Activated CD4-positive, alpha-beta T cell treated with anti-CD3 and anti-CD28 coated beads for 36 hours (primary cell): ENCODE data around the gene ENKD1. TPM values are rescaled to one million over a fixed set of nuclear protein-coding genes. Genes with fewer than 3 reads are reported as not detected.
"Not testable (repeated sequence)": the region's sequence is repeated elsewhere in the genome, so short reads cannot be mapped to it uniquely, and the experiment has no call there.

ENCODE experiments used
- ATAC-seq: fragments of 200-7000 bp; cut with Tn5 transposase; one replicate; pipeline ENCODE4 v1.10.0; 2021; ENCODE audit warnings: mild to moderate bottlenecking, moderate library complexity
- CTCF ChIA-PET: fragments of 350-600 bp; sonication (Branson Sonifier 250); formaldehyde crosslinking; loops from one replicate; lab custom pipeline; 2021; ENCODE audit warnings: antibody characterized with exemption; lab: Charles Lee
- POLR2A ChIA-PET: fragments of 350-600 bp; sonication (Branson Sonifier 250); formaldehyde crosslinking; loops from one replicate; lab custom pipeline; 2021; ENCODE audit warnings: antibody characterized with exemption, inconsistent platforms; lab: Charles Lee
- DNase-seq: peaks from one replicate; pipeline ENCODE4 v3.0.0-alpha.2; 2020
- H3K27ac Mint-ChIP-seq: one replicate; pipeline ENCODE4 v1.8.0; 2021; ENCODE audit warnings: mixed read lengths
- H3K27me3 Mint-ChIP-seq: one replicate; pipeline ENCODE4 v1.8.0; 2021; ENCODE audit warnings: mixed read lengths
- H3K36me3 Mint-ChIP-seq: one replicate; pipeline ENCODE4 v1.8.0; 2021; ENCODE audit warnings: low read depth, mixed read lengths
- H3K4me1 Mint-ChIP-seq: one replicate; pipeline ENCODE4 v1.8.0; 2021; ENCODE audit warnings: mixed read lengths
- H3K4me3 Mint-ChIP-seq: one replicate; pipeline ENCODE4 v1.8.0; 2021; ENCODE audit warnings: mild to moderate bottlenecking, moderate library complexity, mixed read lengths
- H3K9me3 Mint-ChIP-seq: one replicate; pipeline ENCODE4 v1.8.0; 2021; ENCODE audit warnings: low read depth, mixed read lengths
- intact Hi-C, 2 experiments: fragments of 100-400 bp; cut with DNase I in 1 of 2; cut with micrococcal nuclease in 1 of 2; formaldehyde crosslinking; loops; one replicate each; pipeline versions ENCODE4 v1.14.2 to v1.15.1; 2022 to 2024; cut with DNase I, micrococcal nuclease
- total RNA-seq, 2 experiments: library from RNA; stranded (reverse); gene quantifications; one replicate each; pipeline ENCODE4 v1.2.3, GENCODE V29; 2021

The ENKD1 gene
- total RNA-seq, 2 experiments from 2014 or later: 11.7 to 12.0 TPM

GRCh38 chr16:67702130-67702529 is 35.6 kb upstream of the ENKD1 start:
- no peak for ATAC-seq
- intact Hi-C loops: no loop called here
- no peak for DNase-seq
- POLR2A ChIA-PET: no interaction called here
- H3K4me3 Mint-ChIP-seq: no peak overlapping the region
- no peaks in the 10 kb centered on the region for H3K27me3 Mint-ChIP-seq
- CTCF ChIA-PET: interaction anchor here (0.6 kb wide), 1 partner anchor 543 kb away, joined by 3 read pairs; the partner anchor contains the start of gene PLA2G15
- no peak overlapping the region for H3K27ac Mint-ChIP-seq
- H3K9me3 Mint-ChIP-seq: peaks cover 2% of the 10 kb centered on the region
- H3K4me1 Mint-ChIP-seq: peaks cover 21% of the 10 kb centered on the region
- peaks cover 3% of the 10 kb centered on the region for H3K36me3 Mint-ChIP-seq

- Mint-ChIP-seq H3K9me3 (peaks cover 2% of the 10 kb centered on the region), H3K4me3 (no peak overlapping the region), H3K27ac (no peak overlapping the region), H3K36me3 (peaks cover 3% of the 10 kb centered on the region), H3K27me3 (no peaks in the 10 kb centered on the region), H3K4me1 (peaks cover 21% of the 10 kb centered on the region)
- ATAC-seq: no peak
- ChIA-PET POLR2A (no interaction called here), CTCF (interaction anchor here (0.6 kb wide), 1 partner anchor 544 kb away, joined by 3 read pairs; the partner anchor contains the start of gene PLA2G15)
- DNase-seq: no peak
- intact Hi-C loops: no loop called here
These were observed 34.9 kb upstream of the ENKD1 start for GRCh38 chr16:67701420-67701819.

GRCh38 chr16:67699265-67699664 is 32.7 kb upstream of the ENKD1 start:
- intact Hi-C loops: no loop called here
- ATAC-seq (no peak), DNase-seq (no peak)
- Mint-ChIP-seq H3K9me3 (peaks cover 2% of the 10 kb centered on the region), H3K36me3 (peaks cover 3% of the 10 kb centered on the region), H3K27me3 (no peaks in the 10 kb centered on the region), H3K4me3 (no peak overlapping the region), H3K27ac (no peak overlapping the region), H3K4me1 (peaks cover 13% of the 10 kb centered on the region)
- CTCF ChIA-PET: no interaction called here
- POLR2A ChIA-PET: no interaction called here

GRCh38 chr16:67697422-67698185 is 31.1 kb upstream of the ENKD1 start:
- Mint-ChIP-seq H3K27me3 (no peaks in the 10 kb centered on the region), H3K36me3 (peaks cover 3% of the 10 kb centered on the region), H3K9me3 (peaks cover 2% of the 10 kb centered on the region), H3K4me1 (no peaks in the 10 kb centered on the region), H3K4me3 (no peak overlapping the region), H3K27ac (no peak overlapping the region)
- POLR2A ChIA-PET: no interaction called here
- ATAC-seq (no peak), DNase-seq (no peak)
- CTCF ChIA-PET: interaction anchor here (0.6 to 2.0 kb wide), 6 partner anchors 20 to 301 kb away, joined by 3 to 8 read pairs (median 4); no protein-coding TSS in a partner anchor
- intact Hi-C loops: no loop called here

- intact Hi-C loops: no loop called here
- POLR2A ChIA-PET: no interaction called here
- DNase-seq: no peak
- no peak for ATAC-seq
- no peak overlapping the region for H3K27ac Mint-ChIP-seq
- no peak overlapping the region for H3K4me3 Mint-ChIP-seq
- H3K27me3 Mint-ChIP-seq: no peaks in the 10 kb centered on the region
- H3K4me1 Mint-ChIP-seq: peaks cover 2% of the 10 kb centered on the region
- H3K9me3 Mint-ChIP-seq: peaks cover 2% of the 10 kb centered on the region
- peaks cover 3% of the 10 kb centered on the region for H3K36me3 Mint-ChIP-seq
- CTCF ChIA-PET: no interaction called here
These were observed 28.1 kb upstream of the ENKD1 start for GRCh38 chr16:67694611-67695010.

- intact Hi-C loops, H3K4me3 Mint-ChIP-seq, POLR2A ChIA-PET, H3K27ac Mint-ChIP-seq, H3K36me3 Mint-ChIP-seq, H3K4me1 Mint-ChIP-seq, DNase-seq, ATAC-seq, H3K27me3 Mint-ChIP-seq, H3K9me3 Mint-ChIP-seq: not testable (repeated sequence)
- CTCF ChIA-PET: interaction anchor here (0.6 to 0.9 kb wide), 2 partner anchors 130 to 142 kb away, joined by 3 read pairs; no protein-coding TSS in a partner anchor
These were observed 27.2 kb upstream of the ENKD1 start for GRCh38 chr16:67693517-67694285.

GRCh38 chr16:67685388-67686112 is 19.0 kb upstream of the ENKD1 start:
- no peaks in the 10 kb centered on the region for H3K9me3 Mint-ChIP-seq
- ChIA-PET CTCF (interaction anchor here (0.6 kb wide), 1 partner anchor 192 kb away, joined by 3 read pairs; no protein-coding TSS in a partner anchor), POLR2A (no interaction called here)
- ATAC-seq (no peak), DNase-seq (no peak)
- no peak overlapping the region for H3K27ac Mint-ChIP-seq
- H3K36me3 Mint-ChIP-seq: peaks cover 9% of the 10 kb centered on the region
- H3K4me1 Mint-ChIP-seq: peaks cover 8% of the 10 kb centered on the region
- no peak overlapping the region for H3K4me3 Mint-ChIP-seq
- no peaks in the 10 kb centered on the region for H3K27me3 Mint-ChIP-seq
- intact Hi-C loops: loop anchor here in 1 of 2 experiments (10.0 kb wide), 1 partner anchor 331 kb away; no protein-coding TSS in a partner anchor

- Mint-ChIP-seq H3K36me3 (peaks cover 9% of the 10 kb centered on the region), H3K27ac (no peak overlapping the region), H3K27me3 (no peaks in the 10 kb centered on the region), H3K9me3 (no peaks in the 10 kb centered on the region), H3K4me1 (peaks cover 8% of the 10 kb centered on the region), H3K4me3 (no peak overlapping the region)
- POLR2A ChIA-PET: no interaction called here
- DNase-seq (no peak), ATAC-seq (no peak)
- CTCF ChIA-PET: interaction anchor here (1.4 kb wide), 1 partner anchor 163 kb away, joined by 4 read pairs; no protein-coding TSS in a partner anchor
- intact Hi-C loops: loop anchor here in 1 of 2 experiments (10.0 kb wide), 1 partner anchor 329 kb away; no protein-coding TSS in a partner anchor
These were observed 17.2 kb upstream of the ENKD1 start for GRCh38 chr16:67683767-67684166.

GRCh38 chr16:67679935-67680897 is 13.7 kb upstream of the ENKD1 start:
- H3K27me3 Mint-ChIP-seq: no peaks in the 10 kb centered on the region
- no peak overlapping the region for H3K4me3 Mint-ChIP-seq
- no peak for DNase-seq
- H3K9me3 Mint-ChIP-seq: no peaks in the 10 kb centered on the region
- peaks cover 6% of the 10 kb centered on the region for H3K36me3 Mint-ChIP-seq
- POLR2A ChIA-PET: no interaction called here
- no peak for ATAC-seq
- H3K27ac Mint-ChIP-seq: no peak overlapping the region
- peaks cover 1% of the 10 kb centered on the region for H3K4me1 Mint-ChIP-seq
- CTCF ChIA-PET: interaction anchor here (0.7 to 0.8 kb wide), 2 partner anchors 11 to 148 kb away, joined by 3 to 4 read pairs; no protein-coding TSS in a partner anchor
- intact Hi-C loops: loop anchor here in 1 of 2 experiments (10.0 kb wide), 2 partner anchors 325 to 365 kb away; no protein-coding TSS in a partner anchor
